GM19328 (cell line): Measurements from ENCODE around the gene POLE.

Experiments
- ATAC-seq: cut with Tn5 transposase; IDR thresholded peaks from one replicate; pipeline ENCODE4 v1.9.1; 2021; ENCODE audit warnings: mild to moderate bottlenecking, moderate library complexity; ENCODE audit not compliant: unreplicated experiment

POLE gene

DNA sequence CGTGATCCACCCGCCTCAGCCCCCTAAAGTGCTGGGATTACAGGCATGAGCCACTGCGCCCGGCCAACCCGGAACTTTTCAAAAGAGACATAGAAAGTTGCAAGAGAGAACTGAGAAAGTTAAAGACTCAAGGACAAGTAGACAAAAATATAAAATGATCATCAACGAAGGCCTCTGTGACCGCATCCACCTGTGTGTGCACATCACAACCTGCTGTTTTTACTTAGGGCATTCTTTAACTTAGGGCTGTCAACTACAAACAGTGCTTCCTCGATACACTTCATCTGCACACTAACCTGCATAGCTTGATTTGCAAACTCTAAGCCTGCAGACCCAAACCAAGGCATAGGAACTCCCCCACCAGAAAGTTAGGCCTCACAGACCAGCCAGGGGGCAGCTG is 53.7 kb downstream of the POLE start:
- no peak for ATAC-seq

GRCh38 chr12:132632521-132633228 is 54.5 kb downstream of the POLE start:
- ATAC-seq, result no peak

DNA sequence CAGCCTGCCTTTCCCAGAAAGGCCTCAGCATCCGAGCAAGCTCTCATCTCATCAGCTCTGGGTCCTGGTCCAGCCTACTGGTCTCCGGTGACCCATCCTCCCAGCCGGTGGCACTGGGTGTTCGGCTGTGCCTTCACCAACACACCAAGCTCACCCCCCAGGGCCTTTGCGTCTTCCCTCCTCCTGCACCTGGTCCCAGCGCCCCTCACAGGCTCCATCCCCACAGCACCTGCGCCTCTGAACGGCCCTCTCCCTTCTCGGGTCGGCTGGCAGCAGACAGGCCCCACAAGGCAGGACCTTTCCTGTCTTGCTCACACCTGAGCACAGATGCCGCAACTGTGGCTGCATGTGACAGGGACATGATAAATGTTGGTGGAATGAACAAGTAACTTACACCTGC is 55.5 kb downstream of the POLE start:
- ATAC-seq, result no peak

GRCh38 chr12:132630672-132631071 is 56.5 kb downstream of the POLE start:
- no peak for ATAC-seq

- ATAC-seq, result no peak
These were observed 57.8 kb downstream of the POLE start for GRCh38 chr12:132629330-132629729.

DNA sequence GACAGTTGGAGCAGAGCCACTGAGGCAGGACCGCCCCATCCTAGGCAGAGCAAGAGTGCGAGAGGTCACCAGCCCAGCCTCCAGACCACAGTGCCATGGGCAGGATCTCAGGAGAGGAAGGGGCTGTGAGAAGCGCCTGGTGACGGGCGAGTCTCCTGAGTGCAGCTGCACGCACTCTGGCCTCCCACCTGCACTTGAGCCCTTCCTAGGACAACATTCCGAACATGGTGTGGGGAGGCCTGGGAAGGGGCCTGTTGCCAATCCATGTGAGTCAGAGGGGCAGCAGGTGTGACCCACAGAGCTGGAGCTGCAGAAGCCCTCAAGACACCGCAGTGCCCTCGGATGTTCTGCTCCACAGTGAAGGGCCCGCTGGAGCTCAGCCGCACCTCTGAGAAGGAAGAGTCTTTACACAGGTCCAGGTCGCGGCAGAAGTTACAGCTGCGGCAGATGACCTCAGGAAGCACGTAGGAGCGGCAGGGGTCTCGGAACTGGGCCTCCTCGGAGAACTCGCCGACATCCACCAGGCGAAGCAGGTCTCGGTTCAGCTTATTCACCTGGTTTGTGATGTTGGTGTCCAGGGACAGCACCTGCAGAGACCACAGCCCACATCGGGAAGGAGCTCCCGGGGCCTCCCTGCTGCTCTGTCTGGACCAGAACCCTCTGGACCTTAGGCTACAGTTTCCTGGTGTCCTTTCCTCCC is 61.3 kb downstream of the POLE start:
- ATAC-seq, result no peak

- no peak for ATAC-seq
These were observed 62.1 kb downstream of the POLE start for GRCh38 chr12:132624910-132625630.

GRCh38 chr12:132624186-132624855 is 62.8 kb downstream of the POLE start:
- ATAC-seq, result no peak

GRCh38 chr12:132623072-132623869 is 63.9 kb downstream of the POLE start:
- ATAC-seq, result no peak

DNA sequence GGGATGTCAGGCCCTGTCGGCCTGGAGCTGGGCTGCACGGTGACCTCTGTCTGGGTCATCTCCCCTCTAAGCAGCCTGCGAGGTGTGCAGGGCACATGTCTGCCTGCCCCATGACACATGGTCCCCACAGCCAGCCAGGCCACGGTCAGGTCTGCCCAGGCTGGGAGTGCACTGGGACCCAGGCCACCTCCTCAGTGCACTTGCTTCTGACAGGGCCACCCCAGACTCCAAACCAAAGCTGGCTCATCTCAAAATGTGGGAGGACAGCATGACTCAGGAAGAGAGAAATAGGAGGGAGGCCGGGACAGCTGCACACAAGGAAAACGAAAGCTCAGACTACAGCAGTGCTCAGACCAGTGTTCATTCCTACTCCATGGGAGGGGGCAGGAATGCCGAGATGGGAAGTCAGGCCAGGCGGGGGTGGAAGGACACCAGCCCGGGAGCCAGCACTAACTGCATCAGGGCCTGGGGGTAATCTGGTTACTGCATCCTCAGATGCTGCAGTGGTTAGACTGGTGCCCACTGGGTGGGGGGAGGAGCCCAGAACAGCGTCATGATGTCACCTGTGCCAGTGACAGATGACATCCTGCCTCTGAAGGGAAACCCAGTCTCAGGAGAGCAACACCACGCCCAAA is 64.6 kb downstream of the POLE start:
- ATAC-seq, result no peak

DNA sequence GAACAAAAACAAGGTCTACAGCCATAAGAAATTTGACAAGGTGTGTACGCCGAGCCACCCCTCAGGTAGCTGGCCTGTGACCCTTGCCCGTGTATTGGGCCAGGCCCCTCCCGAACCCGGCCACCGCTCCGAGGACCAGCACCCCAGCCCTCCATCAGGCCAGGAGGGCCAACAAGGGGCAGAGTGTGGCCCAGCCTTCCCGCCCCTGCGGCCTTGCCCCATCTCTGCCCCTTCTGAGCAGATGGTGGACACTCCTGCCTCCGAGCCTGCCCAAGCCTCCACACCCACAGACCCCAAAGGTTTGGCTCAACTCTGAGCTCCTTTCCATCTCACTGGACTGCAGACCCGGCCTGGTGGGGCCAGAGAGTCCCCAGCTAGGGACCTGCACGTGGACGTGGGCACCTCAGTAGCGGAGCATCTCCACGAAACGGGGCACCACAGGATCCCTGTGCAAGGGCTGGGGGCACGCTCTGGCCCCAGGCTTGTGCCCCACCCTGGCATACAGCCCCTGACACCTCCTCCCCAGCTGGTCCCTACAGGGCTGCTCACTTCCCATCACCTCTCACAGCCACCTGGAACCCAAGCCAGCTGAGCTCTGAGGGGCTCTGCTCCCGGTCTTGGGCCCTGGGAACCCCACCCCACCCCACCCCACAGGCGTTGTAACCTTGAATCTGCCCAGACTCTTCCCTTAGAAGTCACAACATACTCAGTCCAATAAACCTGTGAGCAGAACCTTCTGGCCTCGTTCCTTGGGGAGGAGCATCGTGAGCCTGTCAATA is 65.3 kb downstream of the POLE start:
- ATAC-seq, result no peak

GRCh38 chr12:132620899-132621656 is 66.1 kb downstream of the POLE start:
- no peak for ATAC-seq

GRCh38 chr12:132620113-132620898 is 66.8 kb downstream of the POLE start:
- no peak for ATAC-seq

DNA sequence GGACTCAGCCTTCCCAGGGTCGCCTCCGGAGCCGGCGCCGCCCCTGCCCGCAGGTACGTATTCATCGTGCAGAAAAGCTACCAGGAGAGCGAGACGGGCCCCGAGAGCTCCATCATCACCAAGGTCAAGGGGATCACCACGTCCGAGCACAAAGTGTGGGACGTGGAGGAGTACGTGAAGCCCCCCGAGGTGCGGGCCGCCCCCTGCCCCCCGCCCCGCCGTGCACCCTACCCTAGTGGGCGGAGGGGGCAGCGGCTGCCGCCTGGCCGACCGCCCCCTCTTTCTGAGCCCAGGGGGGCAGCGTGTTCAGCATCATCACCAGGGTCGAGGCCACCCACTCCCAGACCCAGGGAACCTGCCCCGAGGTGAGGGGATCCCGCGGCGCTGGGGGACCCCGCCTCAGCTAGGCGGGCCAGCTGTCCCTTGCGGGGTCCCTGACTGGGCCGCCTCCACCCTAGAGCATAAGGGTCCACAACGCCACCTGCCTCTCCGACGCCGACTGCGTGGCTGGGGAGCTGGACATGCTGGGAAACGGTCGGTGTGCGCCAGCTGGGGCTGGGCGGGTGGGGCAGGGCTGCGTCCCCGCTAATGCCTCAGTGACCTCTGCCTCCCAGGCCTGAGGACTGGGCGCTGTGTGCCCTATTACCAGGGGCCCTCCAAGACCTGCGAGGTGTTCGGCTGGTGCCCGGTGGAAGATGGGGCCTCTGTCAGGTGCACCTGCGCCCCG is 67.6 kb downstream of the POLE start:
- ATAC-seq, result no peak

DNA sequence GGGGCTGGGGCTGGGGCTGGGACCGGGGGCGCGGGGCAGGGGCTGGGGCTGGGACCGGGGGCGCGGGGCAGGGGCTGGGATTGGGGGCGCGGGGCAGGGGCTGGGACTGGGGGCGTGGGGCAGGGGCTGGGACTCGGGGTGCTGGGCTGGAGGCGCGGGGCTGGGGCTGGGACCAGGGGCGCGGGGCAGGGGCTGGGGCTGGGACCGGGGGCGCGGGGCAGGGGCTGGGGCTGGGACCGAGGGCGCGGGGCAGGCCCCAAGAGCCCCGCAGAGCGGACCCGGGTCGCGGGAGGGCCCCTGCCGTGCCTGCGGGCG is 68.1 kb downstream of the POLE start:
- no peak for ATAC-seq

GRCh38 chr12:132618683-132619043 is 68.5 kb downstream of the POLE start, which contains the start of gene P2RX2:
Gene P2RX2, plus strand, starts transcription at chr12:132618776. Its CDS starts 41 bp downstream, at chr12:132618817.
- no peak for ATAC-seq
